ENCODE results near the gene URGCP.
"Not testable (repeated sequence)": the region's sequence is repeated elsewhere in the genome, so short reads cannot be mapped to it uniquely, and the experiment has no call there.

The URGCP gene

DNA sequence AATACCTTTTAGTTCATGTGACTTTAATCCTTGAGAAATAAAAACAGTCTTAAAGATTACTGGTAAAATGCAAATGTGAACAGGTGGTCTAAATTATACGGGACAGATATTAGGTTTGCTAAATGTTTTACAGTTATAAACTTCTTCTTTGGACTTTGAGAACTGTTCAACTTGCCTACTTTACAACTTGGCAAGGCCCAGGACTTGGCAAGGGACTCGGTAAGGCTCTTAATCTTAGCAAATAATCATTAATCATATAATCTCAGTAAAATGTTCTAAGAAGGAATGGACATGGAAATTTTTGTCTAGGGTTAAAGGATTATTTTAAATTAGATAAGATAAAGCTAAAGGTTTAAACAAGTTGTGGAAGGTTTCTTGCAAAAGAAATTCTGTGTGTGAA is 15.0 kb upstream of the URGCP start:
- no peak for DNase-seq (ENCODE audit: low spot score)

DNA sequence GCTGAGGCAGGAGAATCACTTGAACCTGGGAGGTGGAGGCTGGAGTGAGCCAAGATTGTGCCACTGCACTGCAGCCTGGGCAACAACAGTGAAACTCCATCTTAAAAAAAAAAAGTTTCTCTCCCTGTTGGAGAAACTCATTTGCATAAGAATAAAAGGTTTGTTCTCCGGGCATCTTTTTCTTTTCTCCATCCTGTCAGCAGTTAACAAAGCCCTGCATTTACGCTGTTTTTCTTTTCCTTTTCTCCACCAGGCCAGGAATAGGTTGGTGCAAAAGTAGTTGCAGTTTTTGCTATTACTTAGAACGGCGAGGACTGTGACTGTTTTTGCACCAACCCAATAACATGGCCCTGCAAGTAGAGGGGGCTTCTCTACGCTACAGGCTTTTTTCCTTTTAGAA is 9.5 kb upstream of the URGCP start:
- no peak for DNase-seq (ENCODE audit: low spot score)

DNA sequence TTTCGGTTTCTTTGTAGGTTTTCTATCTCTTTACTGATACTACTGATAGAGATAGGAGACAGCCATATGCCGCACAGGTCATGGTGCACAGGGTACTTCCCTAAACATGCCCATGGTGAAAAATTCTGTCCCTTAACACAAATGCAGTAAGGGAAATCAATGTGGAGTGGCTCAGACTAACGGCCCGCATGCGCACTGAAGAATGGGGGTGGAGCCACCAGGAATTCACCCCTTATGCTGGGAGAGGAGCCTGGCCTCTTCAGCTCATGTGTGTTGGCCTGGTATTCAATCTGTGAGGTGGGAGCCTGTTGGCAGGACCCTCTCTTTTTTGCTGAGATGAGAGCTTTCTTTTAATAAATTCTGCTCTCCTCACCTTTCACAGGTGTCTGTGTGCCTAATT is 8.4 kb upstream of the URGCP start:
- DNase-seq (ENCODE audit: low spot score): no peak

DNA sequence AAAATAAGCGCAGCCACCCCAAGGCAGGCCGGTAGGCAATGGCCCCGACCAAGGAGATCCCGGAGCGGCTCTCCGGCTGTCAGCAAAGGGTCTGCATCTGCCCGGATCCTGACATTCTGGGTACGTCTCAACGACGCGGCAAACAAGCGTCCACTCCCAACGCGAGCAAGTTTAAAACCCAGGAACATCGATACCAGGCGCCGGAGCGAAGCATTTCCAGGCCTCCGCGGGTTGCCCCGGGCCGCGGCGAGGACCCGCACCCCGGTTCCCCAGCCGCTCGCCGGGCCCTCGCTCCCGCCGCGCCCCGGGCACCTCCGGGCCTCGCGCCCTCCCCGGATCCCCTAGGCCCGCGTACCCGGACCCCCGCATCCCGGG is 453 bp downstream of the URGCP start:
- DNase-seq (ENCODE audit: low spot score): peak; percentile 73

DNA sequence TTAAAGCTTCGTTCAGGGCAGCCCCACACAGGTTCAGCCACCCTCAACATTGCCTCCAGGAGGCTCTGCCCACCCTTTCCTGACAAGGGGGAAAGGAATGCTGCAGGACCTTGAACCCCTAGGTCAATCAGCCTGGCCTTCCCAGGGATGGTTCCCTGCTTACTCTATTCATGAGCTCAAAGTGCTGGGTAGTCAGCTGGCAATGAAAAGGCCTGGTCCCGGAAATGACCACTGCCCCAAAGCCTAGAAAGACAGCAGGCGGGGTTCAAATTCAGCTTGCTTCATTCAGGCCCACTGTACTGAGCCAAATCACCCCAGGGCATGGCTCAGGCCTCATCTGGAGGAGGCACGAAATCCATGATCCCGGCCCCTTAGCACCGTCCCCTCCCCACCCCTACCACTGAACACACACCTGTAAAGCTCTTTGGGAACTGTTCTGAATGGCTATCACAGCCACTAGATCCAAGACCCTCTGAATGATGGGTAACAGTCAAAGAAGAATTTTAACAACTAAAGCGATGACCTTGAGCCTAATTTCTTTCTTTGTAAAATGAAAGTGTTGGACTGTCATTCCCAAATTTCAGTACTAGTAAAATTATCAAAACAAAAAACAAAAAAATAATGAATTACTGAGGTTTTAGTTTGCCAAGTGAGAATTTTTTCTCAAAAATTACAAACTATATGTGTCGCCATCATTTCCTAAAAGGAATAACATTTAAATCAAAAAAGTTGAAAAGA is 1.0 kb downstream of the URGCP start:
- DNase-seq (ENCODE audit: low spot score): peak; percentile 52

DNA sequence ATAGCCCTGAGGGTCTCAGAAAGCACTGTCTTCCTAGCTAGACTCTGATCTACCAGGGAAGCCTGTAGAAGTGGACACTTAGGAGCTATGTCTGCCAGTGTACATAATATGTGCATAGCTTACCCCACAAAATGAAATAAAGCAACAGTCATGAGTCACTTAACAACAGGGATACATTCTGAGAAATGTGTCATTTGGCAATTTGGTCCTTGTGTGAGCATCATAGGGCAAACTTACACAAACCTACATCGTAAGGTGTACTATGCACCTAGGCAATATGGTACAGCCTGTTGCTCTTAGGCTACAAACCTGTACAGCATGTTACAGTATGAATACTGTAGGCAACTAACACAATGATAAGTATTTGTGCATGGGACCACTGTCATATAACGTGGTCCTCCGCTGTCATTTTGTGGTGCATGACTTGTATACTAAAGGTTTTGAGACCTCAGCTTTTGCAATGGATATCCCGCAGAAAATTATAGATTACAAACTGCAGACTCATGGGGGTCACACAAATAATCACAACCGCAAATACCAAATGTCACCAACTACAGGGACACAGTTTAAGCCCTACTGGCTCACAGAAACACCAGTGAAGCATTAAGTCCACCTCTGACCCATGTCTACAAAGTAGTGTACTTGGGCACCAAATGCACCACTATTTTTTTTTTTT is 1.7 kb downstream of the URGCP start:
- DNase-seq (ENCODE audit: low spot score): no peak

DNA sequence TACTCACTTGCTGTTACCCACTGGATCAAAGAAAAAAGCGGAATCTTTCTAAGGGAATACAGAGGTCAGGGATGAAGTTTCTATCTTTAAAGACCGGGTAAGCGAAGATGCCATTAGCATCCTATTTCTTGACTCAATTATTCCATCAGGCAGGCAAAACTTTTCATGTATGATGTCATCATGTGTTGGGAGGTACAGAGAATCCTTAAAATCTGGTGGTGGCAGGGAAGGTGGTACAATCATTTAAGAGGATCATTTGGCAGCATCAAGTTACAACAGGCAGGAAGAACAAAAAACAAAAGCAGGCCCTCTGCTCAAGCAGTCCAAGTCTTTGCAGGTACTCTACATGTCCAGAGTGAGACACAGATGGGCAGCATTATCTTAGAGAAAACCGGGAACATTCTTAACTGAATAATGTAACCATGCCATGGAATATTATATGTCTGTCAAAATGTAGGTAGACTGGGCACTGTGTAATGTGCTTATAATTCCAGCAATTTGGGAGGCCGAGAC is 3.8 kb downstream of the URGCP start:
- DNase-seq (ENCODE audit: low spot score): no peak

DNA sequence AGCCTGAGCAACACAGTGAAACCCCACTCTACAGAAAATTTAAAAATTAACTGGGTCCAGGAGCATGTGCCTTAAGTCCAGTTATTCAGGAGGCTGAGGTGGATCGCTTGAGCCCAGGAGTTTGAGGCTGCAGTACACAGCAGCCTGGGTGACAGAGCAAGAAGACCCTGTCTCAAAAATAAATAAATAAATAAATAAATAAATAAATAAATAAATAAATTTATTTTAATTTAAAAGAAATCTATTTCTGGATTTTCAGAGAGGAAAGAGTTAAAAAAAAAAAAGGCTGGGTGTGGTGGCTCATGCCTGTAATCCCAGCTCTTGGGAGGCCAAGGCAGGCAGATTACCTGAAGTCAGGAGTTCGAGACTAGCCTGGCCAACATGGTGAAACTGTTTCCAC is 7.8 kb downstream of the URGCP start:
- not testable (repeated sequence) for DNase-seq (ENCODE audit: low spot score)

DNA sequence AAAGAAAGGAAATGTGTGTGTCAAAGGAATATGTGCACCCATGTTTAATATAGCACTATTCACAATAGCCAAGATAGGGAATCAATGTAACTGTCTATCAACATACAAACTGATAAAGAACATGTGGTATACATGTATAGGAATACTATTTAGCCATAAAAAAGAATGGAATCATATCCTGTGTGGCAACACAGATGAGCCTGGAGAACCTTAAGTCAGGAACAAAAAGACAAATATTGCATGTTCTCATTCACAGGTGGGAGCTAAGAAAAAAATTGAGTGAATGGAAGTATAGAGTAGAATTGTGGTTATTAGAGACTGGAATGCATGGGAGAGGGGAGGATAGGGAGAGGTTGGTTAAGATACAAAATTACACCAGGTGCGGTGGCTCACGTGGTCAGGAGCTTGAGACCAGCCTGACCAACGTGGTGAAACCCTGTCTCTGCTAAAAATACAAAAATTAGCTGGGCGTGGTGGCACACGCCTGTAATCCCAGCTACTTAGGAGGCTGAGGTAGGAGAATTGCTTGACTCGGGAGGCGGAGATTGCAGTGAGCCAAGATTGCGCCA is 10.5 kb downstream of the URGCP start:
- DNase-seq (ENCODE audit: low spot score): no peak

DNA sequence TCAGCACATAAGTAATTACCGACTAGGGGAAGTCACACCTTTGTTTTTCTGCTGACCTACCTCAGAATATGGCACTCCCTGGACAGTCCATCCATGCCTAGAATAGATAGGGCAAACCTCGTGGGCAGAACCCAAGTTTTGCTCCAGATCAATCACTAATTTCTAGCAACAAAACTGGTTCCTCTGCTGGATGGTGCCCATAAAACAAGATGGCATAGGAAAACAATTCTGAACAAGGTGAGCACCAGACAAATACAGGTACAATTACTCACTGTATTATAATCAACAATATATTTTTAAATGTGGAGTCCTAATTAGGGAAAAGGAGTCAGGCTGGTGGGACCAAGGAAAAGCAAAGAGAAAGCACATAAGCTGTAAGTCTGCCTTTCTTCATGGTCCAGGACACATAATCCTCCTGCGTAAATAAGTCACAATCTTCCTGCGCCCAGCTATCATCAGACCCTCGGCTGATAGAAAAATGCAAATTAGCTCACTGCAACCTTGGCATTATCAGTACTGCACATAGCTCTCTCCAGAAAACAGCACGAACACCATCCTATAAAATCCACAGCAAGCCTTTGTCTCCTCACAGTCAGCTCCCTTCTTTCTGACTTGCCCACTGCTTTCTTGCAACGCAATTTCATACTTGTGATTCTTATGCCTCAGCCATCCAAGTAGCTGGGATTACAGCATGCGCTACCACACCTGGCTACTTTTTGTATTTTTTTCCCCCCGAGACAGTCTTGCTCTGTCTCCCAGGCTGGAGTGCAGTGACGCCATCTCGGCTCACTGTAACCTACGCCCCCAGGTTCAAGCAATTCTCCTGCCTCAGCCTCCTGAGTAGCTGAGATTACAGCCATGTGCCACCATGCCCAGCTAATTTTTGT is 15.1 kb downstream of the URGCP start:
- no peak for DNase-seq (ENCODE audit: low spot score)

DNA sequence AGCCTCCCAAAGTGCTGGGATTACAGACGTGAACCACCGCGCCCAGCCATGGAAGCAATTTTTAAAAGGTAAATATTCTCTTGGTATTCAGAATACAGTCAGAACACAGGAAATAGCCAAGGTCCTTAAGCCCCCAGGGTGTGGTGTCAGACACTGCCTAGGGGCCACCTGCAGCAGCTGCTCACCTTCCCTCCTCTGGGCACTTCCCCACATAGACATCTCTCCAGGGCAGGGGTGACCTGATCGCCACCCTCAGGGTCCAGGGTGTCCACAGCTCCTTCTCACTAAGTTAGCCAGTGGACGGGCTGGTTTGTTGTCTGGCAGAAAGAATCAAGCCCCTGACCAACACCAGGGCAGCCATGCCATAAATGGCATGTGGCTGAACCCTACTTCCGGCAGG is 15.9 kb downstream of the URGCP start:
- no peak for DNase-seq (ENCODE audit: low spot score)

DNA sequence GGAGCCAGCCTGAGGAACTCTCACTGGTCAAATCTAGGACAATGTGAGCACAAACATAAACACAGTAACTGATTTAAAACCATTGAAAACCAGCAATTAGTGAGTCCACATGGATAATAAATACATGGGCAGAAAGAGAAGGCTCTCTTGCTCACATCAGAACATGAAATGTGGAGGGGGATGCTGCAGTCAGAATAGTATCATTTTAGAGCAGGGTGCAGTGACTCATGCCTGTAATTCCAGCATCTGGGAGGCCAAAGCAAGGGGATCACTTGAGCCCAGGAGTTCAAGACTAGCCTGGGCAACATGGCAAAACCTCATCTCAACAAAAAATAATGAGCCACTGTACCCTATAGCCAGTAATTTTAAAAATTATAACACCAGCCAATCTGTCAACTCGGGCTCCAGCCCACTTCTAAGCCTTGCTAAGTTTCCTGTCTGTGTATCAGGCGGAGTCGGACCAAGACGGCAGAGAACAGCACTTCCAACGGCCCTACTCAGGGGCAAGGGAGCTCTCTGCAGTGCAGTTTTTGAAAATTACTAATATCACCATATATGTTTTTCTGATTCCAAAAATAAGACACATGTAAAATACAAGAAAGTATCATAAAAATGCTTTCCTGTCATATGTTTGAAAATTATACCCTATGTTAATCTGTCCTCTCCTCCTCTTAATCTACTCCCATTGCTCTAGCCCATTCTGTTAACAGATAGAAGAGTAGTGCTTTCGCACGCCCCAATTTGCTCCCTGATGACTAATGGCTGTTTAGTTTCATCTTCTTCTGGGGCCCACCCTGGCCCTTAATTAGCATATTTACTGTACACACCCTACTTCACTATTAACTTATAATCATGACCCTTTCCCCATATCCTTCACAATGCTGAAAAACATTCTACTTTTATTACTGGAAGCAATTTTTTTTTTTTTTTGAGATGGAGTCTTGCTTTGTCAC is 17.1 kb downstream of the URGCP start:
- no peak for DNase-seq (ENCODE audit: low spot score)

DNA sequence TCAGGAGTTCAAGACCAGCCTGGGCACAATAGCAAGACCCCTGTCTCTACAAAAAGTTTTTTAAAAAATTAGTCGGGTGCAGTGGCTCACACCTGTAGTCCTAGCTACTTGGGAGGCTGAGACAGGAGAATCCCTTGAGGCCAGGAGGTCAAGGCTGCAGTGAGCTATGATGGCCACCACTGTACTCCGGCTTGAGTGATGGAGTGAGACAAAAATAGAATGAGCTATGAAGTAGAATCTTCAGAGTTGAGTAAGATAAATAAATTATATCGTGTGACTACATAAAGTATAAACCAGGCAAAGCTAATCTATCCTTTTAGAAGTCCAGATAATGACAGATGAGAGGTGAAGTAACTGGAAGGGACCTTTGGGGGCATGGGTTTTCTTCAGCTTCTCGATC is 21.8 kb downstream of the URGCP start:
- no peak for DNase-seq (ENCODE audit: low spot score)

DNA sequence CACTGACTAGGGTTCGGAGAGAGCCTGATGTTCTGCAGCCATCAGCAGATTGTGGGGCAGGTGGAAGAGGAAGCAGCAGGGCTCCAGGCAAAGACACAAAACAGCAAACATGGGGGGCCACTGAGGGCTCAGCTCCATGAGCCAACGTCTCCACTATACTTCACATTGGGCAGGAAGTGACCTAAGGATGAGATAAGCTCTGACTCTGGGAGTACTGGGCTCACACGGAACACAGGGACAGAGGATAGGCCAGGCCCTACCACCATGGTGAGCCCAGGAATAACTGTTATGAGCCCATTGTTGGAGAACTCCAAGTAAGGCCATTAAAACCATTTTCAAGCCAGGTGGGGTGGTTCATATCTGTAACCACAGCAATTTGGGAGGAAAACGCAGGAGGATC is 22.2 kb downstream of the URGCP start:
- no peak for DNase-seq (ENCODE audit: low spot score)

DNA sequence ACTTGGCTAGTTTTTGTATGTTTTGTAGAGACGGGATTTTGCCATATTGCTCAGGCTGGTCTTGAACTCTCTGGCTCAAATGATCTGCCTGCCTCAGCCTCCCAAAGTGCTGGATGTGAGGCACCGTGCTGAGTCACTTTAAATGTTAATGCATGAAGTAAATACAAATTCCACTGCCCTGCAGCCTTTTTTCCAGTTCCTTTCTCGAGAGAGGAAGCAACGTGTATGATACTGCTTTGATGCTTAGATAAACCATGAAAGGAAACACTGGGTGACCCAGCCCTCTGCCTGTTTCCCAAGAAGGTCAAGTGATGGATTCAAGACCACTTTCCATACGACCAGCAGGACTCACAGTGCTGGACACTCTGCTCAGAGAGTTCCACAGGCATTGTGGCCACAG is 25.8 kb downstream of the URGCP start:
- DNase-seq (ENCODE audit: low spot score): no peak

DNA sequence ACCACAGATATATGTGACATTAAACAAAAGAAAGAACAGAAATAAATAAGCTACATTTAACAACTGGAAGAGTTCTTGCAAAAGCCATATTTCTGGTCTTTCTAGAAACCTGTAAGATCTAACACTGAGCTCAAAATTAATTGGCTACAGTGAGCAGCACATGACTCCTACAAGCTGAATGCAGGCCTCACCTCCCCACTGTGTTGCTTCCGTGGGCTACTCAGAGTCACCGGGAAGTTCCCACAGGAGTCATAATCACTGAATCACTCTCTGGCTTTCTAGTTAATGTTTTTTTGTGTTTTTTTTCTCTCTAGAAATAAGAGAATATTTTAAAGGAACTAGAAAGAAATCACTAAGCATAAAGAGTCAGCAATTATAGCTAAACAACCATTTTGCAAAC is 26.9 kb downstream of the URGCP start:
- peak; percentile 65 for DNase-seq (ENCODE audit: low spot score)

DNA sequence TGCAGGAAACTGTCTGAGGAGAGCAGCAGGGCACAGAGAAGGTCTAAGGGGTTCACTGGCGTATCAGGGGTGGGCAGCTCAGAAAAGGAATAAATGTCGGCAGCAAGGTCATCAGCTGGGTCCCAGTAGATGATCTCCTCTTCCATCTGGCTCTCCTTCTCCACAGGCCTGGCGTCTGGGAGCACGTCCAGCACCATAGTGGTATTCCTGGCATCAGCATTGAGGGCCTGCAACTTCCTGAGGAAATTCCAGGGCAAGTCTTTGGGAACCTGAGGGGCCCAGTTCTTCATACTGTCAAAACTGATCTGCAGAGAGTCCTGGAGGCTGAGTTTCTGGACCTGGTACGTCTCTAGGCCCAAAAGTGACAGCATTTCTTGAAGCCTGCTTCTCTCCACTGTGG is 27.5 kb downstream of the URGCP start:
- DNase-seq (ENCODE audit: low spot score): peak; percentile 67

DNA sequence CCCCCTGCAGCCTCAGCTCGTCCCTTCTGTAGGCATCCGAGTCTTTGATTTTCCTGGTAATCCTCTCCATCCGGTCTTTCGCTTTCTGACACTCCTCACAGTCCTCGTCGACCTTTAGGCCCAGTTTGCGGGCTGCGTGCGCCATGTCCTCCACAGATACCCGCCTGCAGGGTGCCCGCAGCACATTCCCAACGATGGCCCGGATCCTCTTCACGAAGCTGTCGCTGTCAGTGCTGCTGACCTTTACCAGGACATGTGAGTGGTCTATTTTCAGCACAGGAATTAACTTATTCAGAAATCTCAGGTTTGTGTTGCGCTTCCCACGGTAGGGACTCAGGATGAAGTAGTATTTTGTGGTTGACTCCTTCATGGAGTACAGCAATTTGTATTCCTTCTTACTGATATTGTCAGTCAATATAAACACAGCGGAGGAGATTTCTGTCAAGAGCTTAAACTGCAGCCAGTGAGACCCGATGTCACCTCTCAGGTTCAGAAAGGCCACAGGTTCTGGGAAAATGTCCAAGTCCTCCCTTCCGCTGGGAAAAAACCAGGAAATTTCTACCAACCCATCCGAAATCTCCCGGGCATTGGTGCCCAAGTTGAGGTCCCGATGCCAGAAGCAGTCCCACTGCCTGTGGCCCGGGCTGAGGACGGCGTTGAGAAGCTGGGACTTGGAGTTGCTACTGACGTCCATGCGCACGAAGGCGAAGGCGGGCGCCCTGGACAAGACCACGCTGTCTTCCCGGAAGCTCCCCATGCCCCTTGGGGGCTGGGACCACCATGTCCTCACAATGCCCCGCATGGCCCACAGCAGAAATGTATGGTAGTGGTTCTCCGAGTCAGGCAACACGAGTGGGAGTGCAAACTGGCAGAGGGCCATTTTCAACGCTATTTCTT is 28.2 kb downstream of the URGCP start:
- no peak for DNase-seq (ENCODE audit: low spot score)

DNA sequence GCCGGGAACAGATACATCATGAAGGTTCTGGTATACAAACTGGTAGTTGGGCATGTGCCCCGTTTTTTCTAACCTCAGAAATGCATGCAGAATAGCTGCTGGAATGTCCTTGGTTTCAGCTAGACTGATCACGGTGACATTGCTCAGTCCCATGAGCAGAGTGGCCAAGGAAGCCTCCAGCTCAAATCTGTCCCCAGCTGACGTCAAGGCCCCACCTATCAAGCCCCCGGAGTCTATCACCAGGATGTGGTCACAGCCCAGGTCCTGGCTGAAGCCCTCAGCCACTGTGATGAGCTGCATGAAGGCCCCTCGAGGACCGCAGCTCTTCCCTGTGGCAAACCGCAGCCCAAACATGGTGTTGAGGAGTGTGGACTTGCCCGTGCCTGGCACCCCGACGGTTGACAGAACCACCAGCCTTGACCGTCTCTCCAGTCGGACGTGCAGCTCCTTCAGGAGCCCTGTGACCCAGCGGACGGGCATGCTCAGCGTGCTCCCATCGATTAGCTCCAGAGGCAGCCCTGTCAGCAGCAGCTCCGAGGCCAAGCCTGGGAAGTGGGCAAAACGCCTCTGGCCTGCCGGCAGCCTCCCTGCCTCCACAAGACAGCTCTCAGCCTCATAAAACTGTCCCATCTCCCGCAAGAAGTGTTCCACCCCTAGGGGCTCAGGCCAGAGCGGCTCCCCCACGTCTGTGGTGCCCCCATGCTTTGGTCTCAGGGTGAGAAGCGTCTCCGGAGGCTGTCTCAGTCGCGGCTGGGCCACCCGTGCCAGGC is 29.2 kb downstream of the URGCP start:
- no peak for DNase-seq (ENCODE audit: low spot score)

All from GM03348 (cell line).